HCT116 (cell line): Measurements from ENCODE around the gene KCNK15. TPM values are rescaled to one million over a fixed set of nuclear protein-coding genes. Genes with fewer than 3 reads are reported as not detected.
"Not testable (repeated sequence)": the region's sequence is repeated elsewhere in the genome, so short reads cannot be mapped to it uniquely, and the experiment has no call there.

Experiments used
- ATAC-seq: fragments of 200-7000 bp; cut with Tn5 transposase; 2 replicates; pipeline ENCODE4 v1.9.1; 2020; ENCODE audit warnings: mild to moderate bottlenecking, moderate library complexity
- BruUV-seq: library from RNA; stranded (reverse); fragments of 400-500 nt; replicated peaks from 2 replicates; lab custom pipeline; 2021; lab: Mats Ljungman, UMichigan
- CTCF ChIA-PET: fragments of 300-600 bp; sonication (Branson Sonifier 250); formaldehyde crosslinking; loops from one replicate; lab custom pipeline; 2021; ENCODE audit warnings: antibody characterized with exemption; lab: Charles Lee
- POLR2A ChIA-PET: fragments of 300-600, 350-600 bp; sonication (Branson Sonifier 250); formaldehyde crosslinking; loops from one replicate; lab custom pipeline; 2021; ENCODE audit warnings: antibody characterized with exemption; lab: Charles Lee
- RAD21 ChIA-PET, 2 experiments: fragments of 300-600 bp; sonication (Branson Sonifier 250); formaldehyde crosslinking; loops; one replicate each; lab custom pipeline; 2023; ENCODE audit warnings: low total read pairs in 2 of 2; ENCODE audit not compliant: uncharacterized antibody in 2 of 2, unreplicated experiment in 2 of 2, low non-redundant PET in 1 of 2; lab: Charles Lee
- DNase-seq: peaks from one replicate; pipeline ENCODE4 v3.0.0-alpha.2; 2010; ENCODE audit warnings: low read depth, low spot score
- H2AFZ ChIP-seq: fragments of 200-600 bp; shearing (Covaris generic), sonication (generic); 2 replicates; pipeline ENCODE4 v1.6.1; 2017; ENCODE audit warnings: low read depth, mixed run types, mixed read lengths, antibody characterized with exemption, low read length; ENCODE audit not compliant: poor library complexity, severe bottlenecking
- H3K27ac ChIP-seq: 2 replicates; pipeline ENCODE4 v1.5.1; 2012; ENCODE audit warnings: low read depth, low read length
- H3K27me3 ChIP-seq: fragments of 200-600 bp; sonication (generic); 2 replicates; pipeline ENCODE4 v1.6.1; 2016; ENCODE audit warnings: mixed run types, low read length, mixed read lengths; ENCODE audit not compliant: insufficient read depth
- H3K36me3 ChIP-seq, 2 experiments: fragments of 200-500 bp in 1 of 2; fragments of 200-600 bp in 1 of 2; sonication (Bioruptor generic) in 1 of 2; sonication (generic) in 1 of 2; 2 replicates each; pipeline versions ENCODE4 v1.5.1 to v1.6.1; 2014 to 2016; ENCODE audit warnings: low read length in 2 of 2, inconsistent platforms in 1 of 2, mixed read lengths in 1 of 2, mixed run types in 1 of 2; ENCODE audit not compliant: insufficient read depth in 2 of 2, control insufficient read depth in 1 of 2
- H3K4me1 ChIP-seq, 2 experiments: fragments of 200-600 bp in 1 of 2; sonication (generic) in 1 of 2; 2 replicates each; pipeline versions ENCODE4 v1.5.1 to v1.6.1; 2012 to 2017; ENCODE audit warnings: low read length in 2 of 2, inconsistent platforms in 1 of 2, mild to moderate bottlenecking in 1 of 2, mixed read lengths in 1 of 2, mixed run types in 1 of 2, moderate library complexity in 1 of 2; ENCODE audit not compliant: insufficient read depth in 2 of 2, control insufficient read depth in 1 of 2
- H3K4me2 ChIP-seq: fragments of 200-600 bp; sonication (generic); 2 replicates; pipeline ENCODE4 v1.6.1; 2017; ENCODE audit warnings: mixed run types, low read length, mixed read lengths
- H3K4me3 ChIP-seq, 2 experiments: fragments of 200-600 bp in 1 of 2; sonication (generic) in 1 of 2; replicated peaks in 1 of 2; 2 replicates each; pipeline ENCODE4 v1.5.1; 2011 to 2016; ENCODE audit warnings: low read length in 2 of 2, control low read depth in 1 of 2, low read depth in 1 of 2, mild to moderate bottlenecking in 1 of 2, mixed read lengths in 1 of 2, mixed run types in 1 of 2
- H3K79me2 ChIP-seq: fragments of 200-600 bp; sonication (generic); 2 replicates; pipeline ENCODE4 v1.6.1; 2017; ENCODE audit warnings: mild to moderate bottlenecking, mixed run types, low read length, moderate library complexity, mixed read lengths; ENCODE audit not compliant: insufficient read depth
- H3K9ac ChIP-seq: fragments of 200-600 bp; sonication (generic); 2 replicates; pipeline ENCODE4 v1.6.1; 2016; ENCODE audit warnings: low read length, mixed read lengths
- H3K9me2 ChIP-seq: fragments of 200-600 bp; sonication (generic), shearing (Covaris generic); 2 replicates; pipeline ENCODE4 v1.6.1; 2017; ENCODE audit warnings: mixed run types, mild to moderate bottlenecking, moderate library complexity; ENCODE audit not compliant: insufficient read depth
- H3K9me3 ChIP-seq, 2 experiments: fragments of 200-500 bp in 1 of 2; fragments of 200-600 bp in 1 of 2; sonication (Bioruptor generic) in 1 of 2; sonication (generic) in 1 of 2; 2 replicates each; pipeline ENCODE4 v1.6.1; 2014 to 2017; ENCODE audit warnings: low read length in 2 of 2, mixed read lengths in 2 of 2, inconsistent platforms in 1 of 2, low read depth in 1 of 2, mild to moderate bottlenecking in 1 of 2, mixed run types in 1 of 2, moderate library complexity in 1 of 2; ENCODE audit not compliant: control insufficient read depth in 1 of 2, insufficient read depth in 1 of 2
- H4K20me1 ChIP-seq: fragments of 200-600 bp; sonication (generic), shearing (Covaris generic); 2 replicates; pipeline ENCODE4 v1.6.1; 2017; ENCODE audit warnings: mixed run types, mild to moderate bottlenecking, moderate library complexity; ENCODE audit not compliant: insufficient read depth
- EGR1 ChIP-seq: IDR thresholded peaks from 2 replicates; pipeline ENCODE4 v1.6.1; 2012; ENCODE audit warnings: low read depth
- ELF1 ChIP-seq: IDR thresholded peaks from 2 replicates; pipeline ENCODE4 v1.6.1; 2012; ENCODE audit warnings: low read depth, borderline replicate concordance
- JUND ChIP-seq: IDR thresholded peaks from 2 replicates; pipeline ENCODE4 v1.6.1; 2012
- SP1 ChIP-seq: IDR thresholded peaks from 2 replicates; pipeline ENCODE4 v1.6.1; 2012; ENCODE audit warnings: low read depth
- intact Hi-C: fragments of 100-400 bp; cut with micrococcal nuclease; formaldehyde crosslinking; loops from 2 replicates; pipeline ENCODE4 v1.10.0; 2022
- total RNA-seq: library from RNA; stranded (reverse); gene quantifications from one replicate; pipeline ENCODE4 v1.2.1, GENCODE V29; 2021; ENCODE audit not compliant: unreplicated experiment

Gene KCNK15
- total RNA-seq, 1 experiment from 2014 or later = not detected

GRCh38 chr20:44761423-44761822 lies 15.8 kb downstream of the KCNK15 start:
- ATAC-seq (no peak), DNase-seq (no peak)
- POLR2A ChIA-PET = no interaction called here
- BruUV-seq = no TSS peak
- H3K27ac ChIP-seq = no peak overlapping the region
- 0 out of 4 replicates have a peak, but pooled peaks cover 0 to 8% of the 10 kb centered on the region in 2 experiments for H3K4me1 ChIP-seq
- H3K79me2 ChIP-seq = no peaks in the 10 kb centered on the region
- CTCF ChIA-PET = no interaction called here
- H2AFZ ChIP-seq = no peak overlapping the region
- intact Hi-C loops = no loop called here
- H3K9me2 ChIP-seq = no peaks in the 10 kb centered on the region
- H3K9me3 ChIP-seq = no peaks in the 10 kb centered on the region
- no peak overlapping the region for H3K4me2 ChIP-seq
- peaks cover 16% of the 10 kb centered on the region for H3K27me3 ChIP-seq
- H3K36me3 ChIP-seq = no peaks in the 10 kb centered on the region
- no peak overlapping the region for H3K9ac ChIP-seq
- H3K4me3 ChIP-seq = no peak overlapping the region
- TF ChIP-seq EGR1 = no peak
- no peak for TF ChIP-seq ELF1
- TF ChIP-seq SP1 = no peak
- no peaks in the 10 kb centered on the region for H4K20me1 ChIP-seq
- RAD21 ChIA-PET = no interaction called here

GRCh38 chr20:44762466-44763140 lies 16.9 kb downstream of the KCNK15 start:
- Histone ChIP-seq H3K4me1 (0 out of 4 replicates have a peak, but pooled peaks cover 0 to 8% of the 10 kb centered on the region in 2 experiments), H3K27me3 (peaks cover 24% of the 10 kb centered on the region), H3K4me2 (no peak overlapping the region), H3K4me3 (no peak overlapping the region), H3K79me2 (no peaks in the 10 kb centered on the region), H4K20me1 (no peaks in the 10 kb centered on the region), H3K27ac (no peak overlapping the region), H3K9me3 (no peaks in the 10 kb centered on the region), H3K9ac (no peak overlapping the region), H3K9me2 (no peaks in the 10 kb centered on the region), H2AFZ (no peak overlapping the region), H3K36me3 (no peaks in the 10 kb centered on the region)
- no peak for DNase-seq
- no TSS peak for BruUV-seq
- no peak for ATAC-seq
- ChIA-PET POLR2A (no interaction called here), CTCF (interaction anchor here (1.3 kb wide), 1 partner anchor 16 kb away, joined by 3 read pairs; no protein-coding TSS in a partner anchor), RAD21 (no interaction called here)
- no peak for TF ChIP-seq JUND
- intact Hi-C loops = no loop called here

GRCh38 chr20:44763798-44764197 lies 18.1 kb downstream of the KCNK15 start:
- H3K4me3 ChIP-seq, ATAC-seq, H3K4me1 ChIP-seq, H3K79me2 ChIP-seq, POLR2A ChIA-PET, BruUV-seq, DNase-seq, H3K9ac ChIP-seq, H3K27ac ChIP-seq, H3K9me2 ChIP-seq, H3K4me2 ChIP-seq, H2AFZ ChIP-seq, intact Hi-C loops, H3K36me3 ChIP-seq, H4K20me1 ChIP-seq, H3K9me3 ChIP-seq, RAD21 ChIA-PET: not testable (repeated sequence)
- CTCF ChIA-PET = interaction anchor here (1.3 kb wide), 1 partner anchor 17 kb away, joined by 3 read pairs; no protein-coding TSS in a partner anchor
- H3K27me3 ChIP-seq = peaks cover 34% of the 10 kb centered on the region
